DND-41 (cell line): Measurements from ENCODE around the gene ASPSCR1.

ENCODE experiments used
- ATAC-seq: fragments of 200-7000 bp; cut with Tn5 transposase; 3 replicates; pipeline ENCODE4 v1.9.1; 2021; ENCODE audit warnings: low read depth; ENCODE audit not compliant: insufficient read depth
- DNase-seq: peaks from one replicate; pipeline ENCODE4 v3.0.0-alpha.2; 2020
- H2AFZ ChIP-seq: 2 replicates; pipeline ENCODE4 v1.6.0; 2012; ENCODE audit warnings: low read depth, low read length
- H3K27ac ChIP-seq: 2 replicates; pipeline ENCODE4 v1.5.1; 2012; ENCODE audit warnings: low read length, inconsistent platforms
- H3K27me3 ChIP-seq: fragments of 200-600 bp; sonication (generic); 2 replicates; pipeline ENCODE4 v1.6.0; 2012; ENCODE audit warnings: low read length, mild to moderate bottlenecking, inconsistent platforms; ENCODE audit not compliant: insufficient read depth, poor library complexity
- H3K36me3 ChIP-seq: 2 replicates; pipeline ENCODE4 v1.5.1; 2012; ENCODE audit warnings: low read length, inconsistent platforms; ENCODE audit not compliant: insufficient read depth
- H3K4me1 ChIP-seq: 2 replicates; pipeline ENCODE4 v1.5.1; 2012; ENCODE audit warnings: mild to moderate bottlenecking, low read length; ENCODE audit not compliant: insufficient read depth
- H3K4me2 ChIP-seq: 2 replicates; pipeline ENCODE4 v1.6.0; 2012; ENCODE audit warnings: mild to moderate bottlenecking, moderate library complexity, low read length, inconsistent platforms; ENCODE audit not compliant: insufficient read depth
- H3K4me3 ChIP-seq, 2 experiments: fragments of 200-600 bp in 1 of 2; shearing (Covaris generic) in 1 of 2; 2 replicates each; pipeline ENCODE4 v1.5.1; 2012 to 2016; ENCODE audit warnings: inconsistent platforms in 2 of 2, low read length in 2 of 2, mild to moderate bottlenecking in 2 of 2, low read depth in 1 of 2, moderate library complexity in 1 of 2
- H3K79me2 ChIP-seq: 2 replicates; pipeline ENCODE4 v1.6.0; 2012; ENCODE audit warnings: low read length, inconsistent platforms; ENCODE audit not compliant: insufficient read depth
- H3K9ac ChIP-seq: 2 replicates; pipeline ENCODE4 v1.6.0; 2012; ENCODE audit warnings: low read depth, mild to moderate bottlenecking, inconsistent platforms, low read length, moderate library complexity
- H3K9me3 ChIP-seq: 2 replicates; pipeline ENCODE4 v1.5.1; 2012; ENCODE audit warnings: low read length, moderate library complexity, mild to moderate bottlenecking, inconsistent platforms; ENCODE audit not compliant: insufficient read depth, severe bottlenecking
- H4K20me1 ChIP-seq: 2 replicates; pipeline ENCODE4 v1.6.0; 2012; ENCODE audit warnings: low read length; ENCODE audit not compliant: insufficient read depth
- EZH2 ChIP-seq: IDR thresholded peaks from 3 replicates; pipeline ENCODE4 v1.6.1; 2012; ENCODE audit warnings: borderline replicate concordance, low read depth, mild to moderate bottlenecking, moderate library complexity, low read length, inconsistent platforms; ENCODE audit not compliant: severe bottlenecking
- TF ChIP-seq, protein P1 (sequence below): IDR thresholded peaks from 2 replicates; pipeline ENCODE4 v1.5.1; 2012; ENCODE audit warnings: borderline replicate concordance, low read length, moderate library complexity, mild to moderate bottlenecking; ENCODE audit not compliant: poor library complexity, severe bottlenecking; ENCODE audit errors: extremely low read depth

ASPSCR1 gene

DNA sequence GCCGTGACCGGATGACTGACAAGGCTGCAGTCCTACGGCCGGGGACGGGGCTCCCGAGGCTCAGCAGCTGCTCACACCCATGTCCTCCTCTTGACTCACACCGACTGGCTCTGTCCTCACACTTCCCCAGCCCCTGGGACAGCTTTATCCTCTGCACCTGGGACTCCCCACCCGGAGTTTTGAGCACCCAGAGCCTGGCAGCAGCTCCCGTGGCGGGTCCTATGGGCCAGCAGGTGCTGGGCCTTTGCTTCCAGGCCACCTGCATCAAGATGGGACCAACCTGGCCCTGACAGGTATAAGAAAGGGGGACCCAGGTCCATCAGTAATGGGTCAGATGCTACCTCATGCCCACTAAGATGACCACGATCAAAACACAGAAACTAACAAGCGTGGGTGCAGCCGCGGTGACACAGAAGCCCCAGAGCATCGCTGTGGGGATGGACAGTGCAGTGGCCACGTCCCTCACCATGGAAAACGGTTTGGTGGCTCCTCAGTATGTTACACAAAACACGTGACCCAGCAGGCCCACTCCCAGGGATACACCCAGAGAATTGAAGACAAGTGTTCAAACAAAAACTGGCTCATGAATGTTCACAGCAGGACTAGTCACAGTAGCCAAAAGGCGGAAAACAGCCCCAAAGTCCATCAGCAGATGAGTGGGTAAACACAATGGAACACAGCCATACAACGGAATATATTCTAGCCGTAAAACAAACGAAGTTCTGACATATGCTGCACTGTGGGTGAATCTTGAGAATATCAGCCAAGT lies 13.2 kb upstream of the ASPSCR1 start:
- peaks cover 10% of the 10 kb centered on the region for H3K27me3 ChIP-seq
- no peaks in the 10 kb centered on the region for H3K9me3 ChIP-seq
- H3K27ac ChIP-seq, result no peak overlapping the region
- H2AFZ ChIP-seq, result no peak overlapping the region
- no peak for DNase-seq
- H3K4me1 ChIP-seq, result peaks cover 21% of the 10 kb centered on the region
- H3K36me3 ChIP-seq, result no peaks in the 10 kb centered on the region
- H4K20me1 ChIP-seq, result no peaks in the 10 kb centered on the region
- TF ChIP-seq, protein P1, sequence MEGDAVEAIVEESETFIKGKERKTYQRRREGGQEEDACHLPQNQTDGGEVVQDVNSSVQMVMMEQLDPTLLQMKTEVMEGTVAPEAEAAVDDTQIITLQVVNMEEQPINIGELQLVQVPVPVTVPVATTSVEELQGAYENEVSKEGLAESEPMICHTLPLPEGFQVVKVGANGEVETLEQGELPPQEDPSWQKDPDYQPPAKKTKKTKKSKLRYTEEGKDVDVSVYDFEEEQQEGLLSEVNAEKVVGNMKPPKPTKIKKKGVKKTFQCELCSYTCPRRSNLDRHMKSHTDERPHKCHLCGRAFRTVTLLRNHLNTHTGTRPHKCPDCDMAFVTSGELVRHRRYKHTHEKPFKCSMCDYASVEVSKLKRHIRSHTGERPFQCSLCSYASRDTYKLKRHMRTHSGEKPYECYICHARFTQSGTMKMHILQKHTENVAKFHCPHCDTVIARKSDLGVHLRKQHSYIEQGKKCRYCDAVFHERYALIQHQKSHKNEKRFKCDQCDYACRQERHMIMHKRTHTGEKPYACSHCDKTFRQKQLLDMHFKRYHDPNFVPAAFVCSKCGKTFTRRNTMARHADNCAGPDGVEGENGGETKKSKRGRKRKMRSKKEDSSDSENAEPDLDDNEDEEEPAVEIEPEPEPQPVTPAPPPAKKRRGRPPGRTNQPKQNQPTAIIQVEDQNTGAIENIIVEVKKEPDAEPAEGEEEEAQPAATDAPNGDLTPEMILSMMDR, result no peak
- no peak for TF ChIP-seq EZH2
- no peak overlapping the region for H3K4me2 ChIP-seq
- no peak overlapping the region for H3K4me3 ChIP-seq
- ATAC-seq, result no peak
- H3K9ac ChIP-seq, result no peak overlapping the region
- no peaks in the 10 kb centered on the region for H3K79me2 ChIP-seq

DNA sequence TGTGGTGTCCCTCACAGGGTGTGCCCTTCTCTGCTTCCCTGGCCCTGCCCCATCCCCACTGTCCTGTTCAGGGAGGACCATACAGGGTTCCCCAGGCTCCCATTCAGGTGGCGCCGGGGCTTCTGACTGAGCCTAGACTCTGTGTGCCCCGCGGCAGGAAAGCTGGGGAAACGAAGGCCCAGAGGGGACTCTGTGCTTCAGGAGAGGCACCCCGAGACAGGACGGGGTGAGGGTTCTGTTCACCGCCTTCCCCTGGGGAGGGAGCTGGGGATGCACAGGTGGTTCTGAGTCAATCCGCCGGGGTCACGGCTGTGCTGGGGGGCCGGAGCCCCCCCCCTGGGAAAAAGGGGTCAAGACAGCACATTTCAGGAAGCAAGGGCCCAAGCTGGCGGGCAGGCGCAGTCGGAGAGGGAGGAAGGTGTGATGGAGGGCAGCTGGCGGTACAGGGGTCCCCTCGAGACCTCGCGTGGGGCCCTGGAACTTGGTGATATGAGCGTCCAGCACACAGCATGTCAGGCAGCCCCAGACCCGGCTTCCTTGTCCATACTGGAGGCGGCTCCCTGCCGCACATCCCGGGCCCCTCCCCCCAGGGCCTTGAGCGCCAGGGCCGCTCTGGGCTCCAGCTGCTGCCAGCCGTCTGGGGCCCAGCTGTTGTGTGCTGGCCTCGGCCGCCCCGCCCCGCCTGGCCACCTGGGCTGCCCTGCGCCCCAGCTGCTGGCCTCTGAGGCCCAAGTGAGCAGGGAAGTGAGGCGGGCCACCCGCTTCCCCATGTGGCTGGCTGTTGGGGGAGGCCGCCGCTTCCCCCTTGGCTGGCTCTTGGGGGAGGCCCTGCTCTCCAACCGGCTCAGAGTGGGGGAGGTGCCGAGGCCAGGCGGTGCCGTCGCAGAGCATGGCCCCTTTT lies 10.8 kb upstream of the ASPSCR1 start:
- Histone ChIP-seq H3K36me3 (no peaks in the 10 kb centered on the region), H3K4me2 (no peak overlapping the region), H3K27me3 (peaks cover 2% of the 10 kb centered on the region), H3K4me1 (peaks cover 15% of the 10 kb centered on the region), H4K20me1 (no peaks in the 10 kb centered on the region), H3K4me3 (no peak overlapping the region), H3K79me2 (no peaks in the 10 kb centered on the region), H3K9ac (no peak overlapping the region), H3K9me3 (no peaks in the 10 kb centered on the region), H2AFZ (no peak overlapping the region), H3K27ac (no peak overlapping the region)
- ATAC-seq (no peak), DNase-seq (no peak)
- TF ChIP-seq, protein P1, result no peak
- no peak for TF ChIP-seq EZH2

DNA sequence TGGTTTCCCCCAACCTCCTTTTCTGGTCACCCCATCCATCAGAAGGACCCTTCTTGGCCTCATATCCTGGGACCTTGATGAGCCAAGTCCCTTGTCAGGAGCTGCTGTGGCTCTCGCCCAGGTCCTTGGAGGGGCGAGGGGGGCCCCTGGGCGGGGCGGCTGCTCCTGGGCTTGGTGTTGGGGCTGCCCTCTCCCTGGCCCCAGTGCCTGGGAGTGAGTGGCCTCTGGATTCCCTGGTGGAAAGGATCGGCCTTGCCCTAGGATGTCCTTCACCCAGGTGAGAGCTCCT lies 10.2 kb upstream of the ASPSCR1 start:
- Histone ChIP-seq H4K20me1 (no peaks in the 10 kb centered on the region), H3K36me3 (no peaks in the 10 kb centered on the region), H3K9ac (peak overlapping the region; percentile 55; the same call in 1 of the 2 replicates), H3K27me3 (no peaks in the 10 kb centered on the region), H3K79me2 (no peaks in the 10 kb centered on the region), H2AFZ (peak overlapping the region; percentile 77; the same call in 1 of the 2 replicates), H3K4me2 (peak overlapping the region; percentile 80), H3K4me1 (peaks cover 15% of the 10 kb centered on the region), H3K4me3 (peak overlapping the region in 1 of 2 experiments; percentile 51; a peak in 2 of 4 replicates), H3K9me3 (no peaks in the 10 kb centered on the region), H3K27ac (no peak overlapping the region)
- no peak for TF ChIP-seq EZH2
- TF ChIP-seq, protein P1, result no peak
- no peak for DNase-seq
- no peak for ATAC-seq
